ENCODE results near the gene UNC93B1.
"Not testable (repeated sequence)": the region's sequence is repeated elsewhere in the genome, so short reads cannot be mapped to it uniquely, and the experiment has no call there.

Gene UNC93B1

GRCh38 chr11:67963217-67963616, 40.7 kb downstream of the UNC93B1 start:
- H3K27me3 Mint-ChIP-seq (ENCODE audit: low read depth) = peaks cover 27% of the 10 kb centered on the region
- not testable (repeated sequence) for H3K27ac Mint-ChIP-seq; H3K4me1 Mint-ChIP-seq; H3K36me3 Mint-ChIP-seq (ENCODE audit: low read depth); H3K4me3 Mint-ChIP-seq; H3K9me3 Mint-ChIP-seq

- not testable (repeated sequence) for H3K36me3 Mint-ChIP-seq (ENCODE audit: low read depth); H3K4me1 Mint-ChIP-seq; H3K9me3 Mint-ChIP-seq
- H3K27me3 Mint-ChIP-seq (ENCODE audit: low read depth) = peaks cover 65% of the 10 kb centered on the region
- peak overlapping the region in 1 of 3 experiments; percentile 44 for H3K27ac Mint-ChIP-seq
- H3K4me3 Mint-ChIP-seq = peak overlapping the region; percentile 61 to 72 (median 65)
These were observed 47.7 kb downstream of the UNC93B1 start for GRCh38 chr11:67956236-67956635.

DNA sequence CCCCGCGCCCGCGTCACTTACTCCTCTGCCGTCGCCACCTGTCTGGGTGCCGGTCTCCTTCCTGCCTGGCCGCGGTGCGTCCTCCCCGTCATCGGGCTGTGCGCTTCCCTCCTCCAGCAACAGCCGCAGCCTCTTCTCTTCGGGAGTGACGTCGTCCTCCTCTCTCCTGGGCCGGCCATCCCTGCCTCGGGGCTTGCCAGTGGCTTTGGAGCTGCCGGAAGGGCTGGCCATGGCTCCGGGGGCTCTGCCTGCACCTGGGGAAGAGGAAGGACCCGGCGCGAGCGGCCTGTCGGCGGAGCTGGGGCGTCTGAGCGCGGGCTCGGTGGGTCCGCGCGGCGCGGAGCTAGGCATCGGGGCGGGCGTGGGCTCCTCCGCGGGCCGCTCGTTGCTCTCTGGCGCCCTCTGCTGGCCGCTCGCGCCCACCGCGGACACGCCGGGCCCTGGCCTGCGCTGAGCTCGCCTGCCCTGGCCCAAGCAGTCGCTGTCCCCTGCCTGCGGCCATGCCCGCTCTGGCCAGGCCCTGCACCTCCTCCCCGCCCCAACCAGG, 48.4 kb downstream of the UNC93B1 start:
- H3K4me1 Mint-ChIP-seq; H3K36me3 Mint-ChIP-seq (ENCODE audit: low read depth); H3K27ac Mint-ChIP-seq; H3K9me3 Mint-ChIP-seq: not testable (repeated sequence)
- peaks cover 66% of the 10 kb centered on the region for H3K27me3 Mint-ChIP-seq (ENCODE audit: low read depth)
- peak overlapping the region; percentile 83 to 89 (median 83) for H3K4me3 Mint-ChIP-seq
- TF ChIP-seq CTCF (IDR thresholded peaks at IDR 0.05; ENCODE audit: unreplicated experiment in 3 of 3) = peak; percentile 68 to 74 (median 74)

DNA sequence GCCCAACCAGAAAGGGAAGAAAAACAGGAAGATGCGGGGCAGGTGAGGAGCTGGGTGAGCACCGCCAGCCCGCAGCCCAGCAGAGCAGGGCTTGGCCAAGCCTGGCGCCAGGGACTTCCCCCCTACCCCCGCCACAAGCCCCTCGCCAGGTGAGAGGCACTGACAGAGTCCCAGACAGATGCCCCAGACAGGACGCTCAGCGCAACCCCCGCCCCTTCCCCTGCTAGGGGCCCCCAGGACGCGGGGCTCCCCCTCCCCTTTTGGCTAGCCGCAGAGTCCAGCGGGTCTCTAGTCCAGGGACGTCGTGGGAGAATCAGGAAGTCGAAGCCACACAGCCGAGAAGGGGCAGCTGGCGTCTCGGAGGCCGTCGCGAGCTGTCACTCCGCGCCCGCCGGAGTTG, 48.9 kb downstream of the UNC93B1 start:
- not testable (repeated sequence) for H3K27ac Mint-ChIP-seq; H3K36me3 Mint-ChIP-seq (ENCODE audit: low read depth); H3K4me1 Mint-ChIP-seq; H3K9me3 Mint-ChIP-seq
- peaks cover 70% of the 10 kb centered on the region for H3K27me3 Mint-ChIP-seq (ENCODE audit: low read depth)
- peak overlapping the region; percentile 71 to 79 (median 75) for H3K4me3 Mint-ChIP-seq

GRCh38 chr11:67954251-67954650, 49.6 kb downstream of the UNC93B1 start:
- H3K4me3 Mint-ChIP-seq = peak overlapping the region; percentile 71 to 79 (median 75)
- H3K27me3 Mint-ChIP-seq (ENCODE audit: low read depth) = peaks cover 66% of the 10 kb centered on the region
- H3K36me3 Mint-ChIP-seq (ENCODE audit: low read depth); H3K27ac Mint-ChIP-seq; H3K4me1 Mint-ChIP-seq; H3K9me3 Mint-ChIP-seq: not testable (repeated sequence)

DNA sequence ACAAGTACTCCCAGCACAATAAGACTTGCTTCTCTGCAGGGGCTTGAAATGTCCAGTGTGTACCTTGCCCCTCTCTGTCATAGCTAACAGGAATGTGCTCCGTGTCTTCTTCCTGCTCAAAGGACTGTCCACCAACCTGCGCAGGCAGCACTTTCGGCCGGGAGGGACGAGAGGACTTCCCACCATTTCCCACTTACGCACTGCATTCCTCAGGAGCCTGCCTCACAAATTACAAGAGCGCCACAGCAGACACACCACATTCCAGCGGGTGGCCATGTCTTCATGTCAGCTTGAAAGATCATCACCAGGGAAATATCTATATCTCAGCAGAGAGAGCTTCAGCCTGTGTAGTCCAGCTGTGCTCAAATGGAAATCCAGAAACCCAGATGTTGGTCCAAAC, 53.2 kb downstream of the UNC93B1 start:
- Mint-ChIP-seq H3K27ac (peak overlapping the region in 2 of 3 experiments; percentile 32 to 77), H3K4me3 (peak overlapping the region in 1 of 3 experiments; percentile 10), H3K27me3 (ENCODE audit: low read depth) (peaks cover 50% of the 10 kb centered on the region)
- H3K4me1 Mint-ChIP-seq; H3K36me3 Mint-ChIP-seq (ENCODE audit: low read depth); H3K9me3 Mint-ChIP-seq: not testable (repeated sequence)

DNA sequence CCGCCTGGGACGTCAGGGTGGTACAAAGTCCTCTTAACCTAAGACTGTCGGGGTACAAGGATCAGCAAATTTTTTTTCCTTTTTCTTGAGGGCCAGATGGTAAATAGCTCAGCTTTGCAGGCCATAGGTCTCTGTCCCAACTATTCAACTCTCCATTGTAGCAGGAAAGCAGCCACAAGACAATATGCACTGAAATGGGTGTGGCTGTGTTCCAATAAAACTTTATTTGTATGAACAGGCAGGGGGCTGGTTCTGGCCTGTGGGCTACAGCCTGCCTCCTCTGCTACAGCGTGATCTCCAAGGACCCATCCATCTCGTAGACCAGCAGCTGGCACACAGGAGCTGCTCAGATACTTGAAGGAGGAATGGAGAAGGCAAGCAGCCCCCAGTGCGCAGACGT, 56.1 kb downstream of the UNC93B1 start:
- H3K4me3 Mint-ChIP-seq; H3K27ac Mint-ChIP-seq; H3K36me3 Mint-ChIP-seq (ENCODE audit: low read depth); H3K9me3 Mint-ChIP-seq; H3K4me1 Mint-ChIP-seq: not testable (repeated sequence)
- H3K27me3 Mint-ChIP-seq (ENCODE audit: low read depth) = peaks cover 25% of the 10 kb centered on the region

- H3K27me3 Mint-ChIP-seq (ENCODE audit: low read depth) = peaks cover 16% of the 10 kb centered on the region
- not testable (repeated sequence) for H3K4me1 Mint-ChIP-seq; H3K27ac Mint-ChIP-seq; H3K4me3 Mint-ChIP-seq; H3K36me3 Mint-ChIP-seq (ENCODE audit: low read depth); H3K9me3 Mint-ChIP-seq
These were observed 57.5 kb downstream of the UNC93B1 start for GRCh38 chr11:67946403-67946802.

DNA sequence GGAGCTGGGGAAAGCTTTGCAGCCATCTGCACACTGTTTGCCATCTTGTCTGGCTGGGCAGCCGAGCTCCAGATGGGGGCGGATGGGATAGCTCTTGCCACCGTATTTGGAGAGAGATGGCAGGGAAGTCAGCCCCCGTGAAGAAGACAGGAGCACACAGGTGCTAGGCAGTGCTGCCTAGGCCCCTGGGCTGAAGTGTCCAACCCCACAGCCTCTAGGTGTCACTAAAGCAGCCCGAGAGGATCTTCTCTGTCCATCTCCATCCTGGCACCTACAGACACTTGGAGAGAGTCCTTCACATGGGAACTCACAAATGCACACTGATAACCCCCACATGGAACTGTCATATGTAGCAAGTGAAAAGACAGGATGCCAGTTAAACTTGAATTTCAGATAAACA, 60.5 kb downstream of the UNC93B1 start:
- not testable (repeated sequence) for H3K36me3 Mint-ChIP-seq (ENCODE audit: low read depth); H3K4me1 Mint-ChIP-seq; H3K9me3 Mint-ChIP-seq; H3K27me3 Mint-ChIP-seq (ENCODE audit: low read depth); H3K4me3 Mint-ChIP-seq; H3K27ac Mint-ChIP-seq
